CD4-positive, alpha-beta T cell (primary cell): ENCODE data around the gene CLDN19. TPM values are rescaled to one million over a fixed set of nuclear protein-coding genes. Genes with fewer than 3 reads are reported as not detected.
A peak's percentile ranks its signal among the peaks of the same experiment; 100 is the strongest.

Experiments used
- ATAC-seq: fragments of 200-7000 bp; cut with Tn5 transposase; one replicate; pipeline ENCODE4 v1.10.0; 2022; ENCODE audit warnings: mild to moderate bottlenecking; ENCODE audit not compliant: poor library complexity
- CTCF ChIA-PET: fragments of 350-600 bp; sonication (Branson Sonifier 250); formaldehyde crosslinking; loops from one replicate; lab custom pipeline; 2021; ENCODE audit warnings: antibody characterized with exemption, inconsistent platforms; lab: Charles Lee
- POLR2A ChIA-PET: fragments of 350-600 bp; sonication (Branson Sonifier 250); formaldehyde crosslinking; loops from one replicate; lab custom pipeline; 2021; ENCODE audit warnings: antibody characterized with exemption, inconsistent platforms; lab: Charles Lee
- DNase-seq, 14 experiments: peaks; one replicate each; pipeline ENCODE4 v3.0.0-alpha.2; 2013 to 2020; ENCODE audit warnings: mixed read lengths in 2 of 14
- H3K27ac ChIP-seq, 2 donors: one replicate each; pipeline versions ENCODE4 v1.5.1 to v1.7.0; 2013; ENCODE audit warnings: low read length in 2 of 2, low read depth in 1 of 2, mild to moderate bottlenecking in 1 of 2
- H3K27me3 ChIP-seq, 2 experiments: 1 replicate in 1 of 2; 2 replicates in 1 of 2; pipeline versions ENCODE4 v1.6.1 to v1.7.0; 2013; ENCODE audit warnings: low read length in 2 of 2, control low read depth in 1 of 2, mild to moderate bottlenecking in 1 of 2, moderate library complexity in 1 of 2; ENCODE audit not compliant: insufficient read depth in 2 of 2, control insufficient read depth in 1 of 2
- H3K36me3 ChIP-seq: one replicate; pipeline ENCODE4 v1.6.1; 2013; ENCODE audit warnings: low read length, control low read depth; ENCODE audit not compliant: insufficient read depth
- H3K4me1 ChIP-seq: one replicate; pipeline ENCODE4 v1.6.1; 2013; ENCODE audit warnings: low read length, control low read depth; ENCODE audit not compliant: insufficient read depth
- H3K4me3 ChIP-seq: one replicate; pipeline ENCODE4 v1.5.1; 2013; ENCODE audit warnings: mild to moderate bottlenecking, low read length, moderate library complexity
- H3K9me3 ChIP-seq, 2 experiments: 1 replicate in 1 of 2; 2 replicates in 1 of 2; pipeline versions ENCODE4 v1.6.1 to v1.7.0; 2013; ENCODE audit warnings: low read length in 2 of 2, mild to moderate bottlenecking in 2 of 2, control low read depth in 1 of 2, moderate library complexity in 1 of 2; ENCODE audit not compliant: control insufficient read depth in 1 of 2, insufficient read depth in 1 of 2
- H3K27ac Mint-ChIP-seq: one replicate; pipeline ENCODE4 v1.8.0; 2020; ENCODE audit warnings: mixed read lengths
- H3K27me3 Mint-ChIP-seq: one replicate; pipeline ENCODE4 v1.8.0; 2021; ENCODE audit warnings: mixed read lengths
- H3K36me3 Mint-ChIP-seq: one replicate; pipeline ENCODE4 v1.8.0; 2021; ENCODE audit warnings: low read depth, mixed read lengths
- H3K4me1 Mint-ChIP-seq: one replicate; pipeline ENCODE4 v1.8.0; 2021; ENCODE audit warnings: low read depth, mixed read lengths
- H3K4me3 Mint-ChIP-seq: one replicate; pipeline ENCODE4 v1.8.0; 2020; ENCODE audit warnings: mild to moderate bottlenecking, mixed read lengths
- H3K9me3 Mint-ChIP-seq: one replicate; pipeline ENCODE4 v1.8.0; 2020; ENCODE audit warnings: mixed read lengths
- CTCF ChIP-seq: fragments of 200-600 bp; IDR thresholded peaks from one replicate; pipeline ENCODE4 v1.8.0; 2022; ENCODE audit warnings: antibody characterized with exemption, mild to moderate bottlenecking
- intact Hi-C, 2 experiments: fragments of 100-400 bp; cut with DNase I in 1 of 2; cut with micrococcal nuclease in 1 of 2; formaldehyde crosslinking; loops; one replicate each; pipeline versions ENCODE4 v1.15.1 to v1.9.0; 2023 to 2025; cut with DNase I, micrococcal nuclease
- total RNA-seq, 174 experiments: library from RNA in 2 of 174; stranded (reverse) in 2 of 174; gene quantifications; one replicate each; pipeline ENCODE4 v1.2.3 and lab custom pipeline; 2021 to 2026

CLDN19 gene
- total RNA-seq, 2 experiments from 2014 or later = not detected

GRCh38 chr1:42690477-42691156, 49.4 kb downstream of the CLDN19 start:
- no peak overlapping the region for H3K4me3 Mint-ChIP-seq
- no peaks in the 10 kb centered on the region for H3K27me3 Mint-ChIP-seq
- H3K9me3 Mint-ChIP-seq = no peaks in the 10 kb centered on the region

GRCh38 chr1:42689912-42690311, 50.1 kb downstream of the CLDN19 start:
- no peaks in the 10 kb centered on the region for H3K9me3 ChIP-seq
- H3K36me3 ChIP-seq = peaks cover 28% of the 10 kb centered on the region
- H3K27ac ChIP-seq = no peak overlapping the region
- ChIA-PET CTCF (interaction anchor here (0.8 kb wide), 1 partner anchor 23 kb away, joined by 3 read pairs; no protein-coding TSS in a partner anchor), POLR2A (interaction anchor here (1.0 to 4.7 kb wide), 3 partner anchors 8 to 77 kb away, joined by 3 to 37 read pairs (median 3); partner anchors contain the start of genes C1orf50, P3H1 and YBX1)
- no peak for TF ChIP-seq CTCF
- Mint-ChIP-seq H3K9me3 (no peaks in the 10 kb centered on the region), H3K27me3 (no peaks in the 10 kb centered on the region), H3K36me3 (peaks cover 59% of the 10 kb centered on the region), H3K27ac (peak overlapping the region; percentile 52), H3K4me1 (peaks cover 97% of the 10 kb centered on the region), H3K4me3 (no peak overlapping the region)
- ATAC-seq (no peak), DNase-seq (no peak)
- no peaks in the 10 kb centered on the region for H3K27me3 ChIP-seq
- no peak overlapping the region for H3K4me3 ChIP-seq
- intact Hi-C loops = loop anchor here in 1 of 2 experiments (10.0 kb wide), 3 partner anchors 45 to 1325 kb away; partner anchors contain the start of gene FOXO6
- H3K4me1 ChIP-seq = peaks cover 47% of the 10 kb centered on the region

More at GRCh38 chr1:42690477-42691156, 49.4 kb downstream of the CLDN19 start:
- peaks cover 60% of the 10 kb centered on the region for H3K36me3 Mint-ChIP-seq
- no peak overlapping the region for H3K27ac ChIP-seq
- H3K4me1 Mint-ChIP-seq = peaks cover 97% of the 10 kb centered on the region
- no peaks in the 10 kb centered on the region for H3K27me3 ChIP-seq
- TF ChIP-seq CTCF = peak; percentile 12
- intact Hi-C loops = loop anchor here (1.0 to 10.0 kb wide), 2 partner anchors 46 to 112 kb away; no protein-coding TSS in a partner anchor
- H3K9me3 ChIP-seq = no peaks in the 10 kb centered on the region
- H3K27ac Mint-ChIP-seq = peak overlapping the region; percentile 52
- DNase-seq = peak in 1 of 14 experiments; percentile 14
- peak; percentile 44 for ATAC-seq
- peaks cover 41% of the 10 kb centered on the region for H3K4me1 ChIP-seq
- POLR2A ChIA-PET = interaction anchor here (0.7 to 4.7 kb wide), 5 partner anchors 8 to 763 kb away, joined by 3 to 37 read pairs (median 3); partner anchors contain the start of genes C1orf50, HYI, PPIH and YBX1
- no peak overlapping the region for H3K4me3 ChIP-seq
- H3K36me3 ChIP-seq = peaks cover 35% of the 10 kb centered on the region
- CTCF ChIA-PET = interaction anchor here (1.4 kb wide), 1 partner anchor 41 kb away, joined by 3 read pairs; no protein-coding TSS in a partner anchor

GRCh38 chr1:42686418-42686817, 53.6 kb downstream of the CLDN19 start:
- no peak for TF ChIP-seq CTCF
- no peaks in the 10 kb centered on the region for H3K9me3 ChIP-seq
- H3K27ac ChIP-seq = no peak overlapping the region
- no peaks in the 10 kb centered on the region for H3K9me3 Mint-ChIP-seq
- peak overlapping the region; percentile 49 for H3K4me3 Mint-ChIP-seq
- no peak for ATAC-seq
- peaks cover 52% of the 10 kb centered on the region for H3K4me1 ChIP-seq
- H3K36me3 Mint-ChIP-seq = peaks cover 61% of the 10 kb centered on the region
- CTCF ChIA-PET = no interaction called here
- intact Hi-C loops = loop anchor here in 1 of 2 experiments (10.0 kb wide), 2 partner anchors 652 to 1322 kb away; partner anchors contain the start of gene FOXO6
- peak overlapping the region; percentile 71 for H3K27ac Mint-ChIP-seq
- H3K27me3 Mint-ChIP-seq = no peaks in the 10 kb centered on the region
- H3K27me3 ChIP-seq = no peaks in the 10 kb centered on the region
- peaks cover 26% of the 10 kb centered on the region for H3K36me3 ChIP-seq
- peaks cover 88% of the 10 kb centered on the region for H3K4me1 Mint-ChIP-seq
- H3K4me3 ChIP-seq = no peak overlapping the region
- POLR2A ChIA-PET = no interaction called here
- no peak for DNase-seq
